Lower leg skin (tissue), 4 donors: Measurements from ENCODE around the gene VPS13A. TPM values are rescaled to one million over a fixed set of nuclear protein-coding genes. Genes with fewer than 3 reads are reported as not detected.

ENCODE experiments used
- DNase-seq, 2 donors: peaks; one replicate each; pipeline ENCODE4 v3.0.0-alpha.2; 2019; ENCODE audit warnings: low spot score in 2 of 2
- H3K4me3 ChIP-seq: fragments of 200-600 bp; sonication (generic); 2 replicates; pipeline ENCODE4 v1.5.1; 2017; ENCODE audit warnings: mild to moderate bottlenecking, low read depth; ENCODE audit not compliant: poor library complexity, severe bottlenecking
- POLR2A ChIP-seq, 2 donors: fragments of 450-650 bp; IDR thresholded peaks; one replicate each; pipeline ENCODE4 v1.6.1; 2016 to 2017; ENCODE audit warnings: antibody characterized with exemption in 2 of 2, mild to moderate bottlenecking in 1 of 2, moderate library complexity in 1 of 2
- WGBS, 2 donors: methylation state at CpG; one replicate each; pipeline ENCODE4 v1.1.5; 2018; 5-methylcytosine and 5-hydroxymethylcytosine counted together
- intact Hi-C: fragments of 100-400 bp; cut with DNase I; formaldehyde crosslinking; loops from one replicate; pipeline ENCODE4 v1.15.0; 2023; ENCODE audit warnings: low total_unique reads
- total RNA-seq, 4 donors: library from RNA; depleted of rRNA; stranded (reverse); fragments of >200 nt; gene quantifications; one replicate each; pipeline ENCODE4 v1.1.0, GENCODE V29; 2016
- TF ChIP-seq, protein P1 (sequence below), 3 donors: fragments of 450-650 bp; IDR thresholded peaks; one replicate each; pipeline ENCODE4 v1.5.1; 2016; ENCODE audit warnings: antibody characterized with exemption in 3 of 3, mild to moderate bottlenecking in 3 of 3, moderate library complexity in 2 of 3

The VPS13A gene
- total RNA-seq, 4 donors from 2014 or later = 27.0 to 48.1 (median 32.5) TPM

- DNase-seq = no peak
- WGBS, 2 donors = 100% methylated on average over 2 of the region's 2 CpGs
Observed at GRCh38 chr9:77194423-77194822, 17.1 kb downstream of the VPS13A start.

GRCh38 chr9:77210116-77210515 is 32.8 kb downstream of the VPS13A start:
- DNase-seq = no peak
- intact Hi-C loops = no loop called here
- H3K4me3 ChIP-seq = no peak overlapping the region
- 84 to 95% methylated on average over 2 of the region's 2 CpGs for WGBS, 2 donors
- no peak for TF ChIP-seq POLR2A (IDR thresholded peaks at IDR 0.05)
- TF ChIP-seq, protein P1, sequence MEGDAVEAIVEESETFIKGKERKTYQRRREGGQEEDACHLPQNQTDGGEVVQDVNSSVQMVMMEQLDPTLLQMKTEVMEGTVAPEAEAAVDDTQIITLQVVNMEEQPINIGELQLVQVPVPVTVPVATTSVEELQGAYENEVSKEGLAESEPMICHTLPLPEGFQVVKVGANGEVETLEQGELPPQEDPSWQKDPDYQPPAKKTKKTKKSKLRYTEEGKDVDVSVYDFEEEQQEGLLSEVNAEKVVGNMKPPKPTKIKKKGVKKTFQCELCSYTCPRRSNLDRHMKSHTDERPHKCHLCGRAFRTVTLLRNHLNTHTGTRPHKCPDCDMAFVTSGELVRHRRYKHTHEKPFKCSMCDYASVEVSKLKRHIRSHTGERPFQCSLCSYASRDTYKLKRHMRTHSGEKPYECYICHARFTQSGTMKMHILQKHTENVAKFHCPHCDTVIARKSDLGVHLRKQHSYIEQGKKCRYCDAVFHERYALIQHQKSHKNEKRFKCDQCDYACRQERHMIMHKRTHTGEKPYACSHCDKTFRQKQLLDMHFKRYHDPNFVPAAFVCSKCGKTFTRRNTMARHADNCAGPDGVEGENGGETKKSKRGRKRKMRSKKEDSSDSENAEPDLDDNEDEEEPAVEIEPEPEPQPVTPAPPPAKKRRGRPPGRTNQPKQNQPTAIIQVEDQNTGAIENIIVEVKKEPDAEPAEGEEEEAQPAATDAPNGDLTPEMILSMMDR (IDR thresholded peaks at IDR 0.05) = no peak

More at GRCh38 chr9:77194423-77194822, 17.1 kb downstream of the VPS13A start:
- no peak for TF ChIP-seq POLR2A (IDR thresholded peaks at IDR 0.05)
- TF ChIP-seq, protein P1 (IDR thresholded peaks at IDR 0.05) = no peak
- intact Hi-C loops = no loop called here
- no peak overlapping the region for H3K4me3 ChIP-seq

- no peak overlapping the region for H3K4me3 ChIP-seq
- 93 to 98% methylated on average over 6 of the region's 6 CpGs for WGBS, 2 donors
- intact Hi-C loops = no loop called here
- TF ChIP-seq, protein P1 (IDR thresholded peaks at IDR 0.05) = no peak
- no peak for TF ChIP-seq POLR2A (IDR thresholded peaks at IDR 0.05)
- no peak for DNase-seq
Observed at GRCh38 chr9:77211561-77211960, 34.2 kb downstream of the VPS13A start.

- TF ChIP-seq, protein P1 (IDR thresholded peaks at IDR 0.05) = no peak
- TF ChIP-seq POLR2A (IDR thresholded peaks at IDR 0.05) = no peak
- H3K4me3 ChIP-seq = no peak overlapping the region
- no peak for DNase-seq
- intact Hi-C loops = no loop called here
- 96 to 98% methylated on average over 1 of the region's 1 CpG for WGBS, 2 donors
Observed at GRCh38 chr9:77212801-77213200, 35.5 kb downstream of the VPS13A start.

DNA sequence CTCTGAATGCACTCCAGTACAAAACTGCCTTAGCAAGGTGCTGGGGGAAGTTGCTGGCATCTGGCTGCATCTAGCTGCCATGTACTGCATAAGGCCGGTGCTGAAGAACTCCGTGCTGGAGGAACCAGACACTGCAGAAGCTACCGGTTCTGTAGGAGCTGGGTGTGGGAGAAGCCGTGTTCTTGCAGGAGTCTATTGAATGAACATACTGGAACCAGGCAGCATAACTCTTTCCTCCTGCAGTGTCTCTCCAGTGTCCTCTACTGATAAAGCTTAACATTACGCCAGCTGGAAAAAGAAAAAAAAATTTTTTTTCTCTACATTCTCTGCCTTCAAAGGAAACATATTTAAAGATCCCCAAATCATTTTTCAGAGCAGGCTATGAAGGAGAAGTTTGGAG is 38.5 kb downstream of the VPS13A start:
- DNase-seq = no peak
- 66 to 73% methylated on average over 5 of the region's 5 CpGs for WGBS, 2 donors
- no peak overlapping the region for H3K4me3 ChIP-seq
- TF ChIP-seq, protein P1 (IDR thresholded peaks at IDR 0.05) = no peak
- TF ChIP-seq POLR2A (IDR thresholded peaks at IDR 0.05) = no peak
- intact Hi-C loops = no loop called here

DNA sequence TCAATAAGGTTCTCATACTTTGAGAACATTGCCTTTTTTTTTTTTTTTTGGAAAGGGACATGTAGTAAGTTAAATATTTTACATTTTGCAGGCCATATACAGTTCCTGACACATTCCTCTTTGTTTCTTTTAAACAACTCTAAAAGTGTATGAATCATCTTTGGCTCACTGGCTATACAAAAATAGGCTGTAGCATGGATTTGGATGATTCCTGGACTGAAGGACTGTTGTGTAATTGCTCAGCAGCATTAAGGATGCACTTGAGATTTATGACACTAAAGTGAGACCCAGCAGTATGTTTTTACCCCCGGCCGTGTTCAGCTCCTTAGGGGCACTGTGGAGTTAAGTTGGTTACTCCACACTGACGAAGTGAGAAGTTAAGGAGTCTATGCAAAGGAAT is 41.3 kb downstream of the VPS13A start:
- no peak for DNase-seq
- H3K4me3 ChIP-seq = no peak overlapping the region
- intact Hi-C loops = no loop called here
- no peak for TF ChIP-seq POLR2A (IDR thresholded peaks at IDR 0.05)
- TF ChIP-seq, protein P1 (IDR thresholded peaks at IDR 0.05) = no peak
- WGBS, 2 donors = 92% methylated on average over 3 of the region's 3 CpGs
